H4 (cell line): ENCODE results near the gene PPP1R3G. TPM values are rescaled to one million over a fixed set of nuclear protein-coding genes. Genes with fewer than 3 reads are reported as not detected.

Experiments used
- total RNA-seq: library from RNA; depleted of rRNA; stranded (reverse); fragments of >200 nt; shearing (Covaris generic); gene quantifications from 2 replicates; pipeline ENCODE4 v1.2.3, GENCODE V29; 2014; rRNA removed

PPP1R3G gene
- total RNA-seq, 1 experiment from 2014 or later: not detected

Other genes starting within 250 kb of the PPP1R3G start
- 43.2 and 63.1 TPM in 2 replicates for gene RPP40, start 81.3 kb upstream of the PPP1R3G start, total RNA-seq
- 31.5 and 33.0 TPM in 2 replicates for gene LYRM4, start 175.6 kb downstream of the PPP1R3G start, total RNA-seq
- 17.6 and 19.2 TPM in 2 replicates for gene FARS2, start 176.2 kb downstream of the PPP1R3G start, total RNA-seq